NCI-H345 treated with DMSO at 0.1 percent for 48 hours (cell line): ENCODE results near the gene L1CAM.

ENCODE experiments used
- DNase-seq: peaks from one replicate; lab custom pipeline; 2025; ENCODE audit not compliant: unreplicated experiment; lab: John Stamatoyannopoulos, UW

L1CAM gene

DNA sequence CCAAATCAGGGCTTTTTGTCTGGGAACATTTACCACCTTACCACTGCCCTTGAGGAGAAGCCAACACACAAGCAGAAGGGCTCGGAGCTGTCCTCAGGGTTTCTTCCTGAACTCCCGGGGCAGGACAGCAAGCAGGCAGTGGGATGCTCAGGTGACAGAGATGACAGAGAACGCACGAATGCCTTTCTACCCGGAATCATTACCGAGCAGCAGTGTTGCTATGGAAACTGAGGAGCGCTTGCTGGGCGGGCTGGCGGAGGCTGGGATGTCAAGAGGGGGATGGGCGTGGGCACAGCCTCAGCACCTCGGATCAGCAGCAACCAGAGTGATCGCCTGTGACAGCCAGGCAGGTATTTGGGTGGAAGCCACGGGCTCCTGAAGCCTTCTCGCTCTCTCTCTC is 73.8 kb downstream of the L1CAM start:
- no peak for DNase-seq
